Activated CD8-positive, alpha-beta T cell treated with anti-CD3 and anti-CD28 coated beads for 36 hours (primary cell): ENCODE data around the gene IYD. TPM values are rescaled to one million over a fixed set of nuclear protein-coding genes. Genes with fewer than 3 reads are reported as not detected.

Experiments
- ATAC-seq: fragments of 200-7000 bp; cut with Tn5 transposase; one replicate; pipeline ENCODE4 v1.10.0; 2021; ENCODE audit warnings: mild to moderate bottlenecking, moderate library complexity
- CTCF ChIA-PET: fragments of 350-600 bp; sonication (Branson Sonifier 250); formaldehyde crosslinking; loops from one replicate; lab custom pipeline; 2021; ENCODE audit warnings: antibody characterized with exemption; lab: Charles Lee
- POLR2A ChIA-PET: fragments of 350-600 bp; sonication (Branson Sonifier 250); formaldehyde crosslinking; loops from one replicate; lab custom pipeline; 2021; ENCODE audit warnings: antibody characterized with exemption; lab: Charles Lee
- DNase-seq: peaks from one replicate; pipeline ENCODE4 v3.0.0-alpha.2; 2020
- H3K27ac Mint-ChIP-seq: one replicate; pipeline ENCODE4 v1.8.0; 2021; ENCODE audit warnings: mild to moderate bottlenecking, mixed read lengths
- H3K27me3 Mint-ChIP-seq: one replicate; pipeline ENCODE4 v1.8.0; 2021; ENCODE audit warnings: mixed read lengths
- H3K36me3 Mint-ChIP-seq: one replicate; pipeline ENCODE4 v1.8.0; 2021; ENCODE audit warnings: low read depth, mixed read lengths
- H3K4me1 Mint-ChIP-seq: one replicate; pipeline ENCODE4 v1.8.0; 2021; ENCODE audit warnings: low read depth, mixed read lengths
- H3K4me3 Mint-ChIP-seq: one replicate; pipeline ENCODE4 v1.8.0; 2021; ENCODE audit warnings: mild to moderate bottlenecking, moderate library complexity, mixed read lengths
- H3K9me3 Mint-ChIP-seq: one replicate; pipeline ENCODE4 v1.8.0; 2021; ENCODE audit warnings: mixed read lengths
- CTCF ChIP-seq: fragments of 200-600 bp; IDR thresholded peaks from one replicate; pipeline ENCODE4 v1.8.0; 2022; ENCODE audit warnings: antibody characterized with exemption, mild to moderate bottlenecking
- intact Hi-C: fragments of 100-400 bp; cut with micrococcal nuclease; formaldehyde crosslinking; loops from one replicate; pipeline ENCODE4 v1.10.0; 2022
- total RNA-seq, 2 experiments: library from RNA; stranded (reverse); gene quantifications; one replicate each; pipeline ENCODE4 v1.2.3, GENCODE V29; 2021

Gene IYD
- total RNA-seq, 2 experiments from 2014 or later: not detected

DNA sequence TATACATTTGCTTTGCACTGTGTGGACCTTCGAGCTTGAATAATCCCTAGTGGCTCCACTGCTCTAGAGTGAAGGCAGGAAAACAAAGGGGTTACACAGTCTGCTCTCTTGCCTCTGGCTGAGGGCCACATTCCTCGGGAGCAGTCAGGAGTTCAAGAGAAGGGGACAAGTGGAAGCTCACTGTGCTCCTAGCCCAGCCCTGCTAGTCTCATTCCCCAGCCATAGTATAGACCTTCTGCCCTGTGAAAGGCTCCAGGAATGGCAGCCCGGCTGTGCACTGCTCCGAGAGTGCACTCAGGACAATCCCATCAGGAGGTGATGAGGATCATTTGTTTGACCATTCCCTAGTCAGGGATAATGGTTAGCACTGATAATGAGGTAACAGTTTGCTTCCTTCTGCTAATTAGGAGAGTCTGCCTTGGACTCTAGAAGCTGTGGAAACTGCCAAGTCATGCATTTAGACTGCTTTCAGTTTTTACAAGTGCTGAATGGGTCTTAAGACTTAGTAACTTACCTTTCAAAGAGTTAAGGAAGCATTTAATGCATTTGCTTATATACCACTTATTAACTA is 8.5 kb downstream of the IYD start:
- Mint-ChIP-seq H3K4me1 (no peaks in the 10 kb centered on the region), H3K36me3 (no peaks in the 10 kb centered on the region), H3K27ac (no peak overlapping the region), H3K4me3 (no peak overlapping the region), H3K9me3 (no peaks in the 10 kb centered on the region), H3K27me3 (peaks cover 15% of the 10 kb centered on the region)
- no peak for TF ChIP-seq CTCF
- ATAC-seq (no peak), DNase-seq (no peak)
- POLR2A ChIA-PET: no interaction called here
- CTCF ChIA-PET: interaction anchor here (1.0 kb wide), 1 partner anchor 18 kb away, joined by 3 read pairs; no protein-coding TSS in a partner anchor
- intact Hi-C loops: no loop called here

GRCh38 chr6:150380256-150380655 is 11.4 kb downstream of the IYD start:
- Mint-ChIP-seq H3K36me3 (no peaks in the 10 kb centered on the region), H3K27ac (no peak overlapping the region), H3K27me3 (peaks cover 16% of the 10 kb centered on the region), H3K9me3 (no peaks in the 10 kb centered on the region), H3K4me1 (no peaks in the 10 kb centered on the region), H3K4me3 (no peak overlapping the region)
- intact Hi-C loops: no loop called here
- POLR2A ChIA-PET: interaction anchor here (1.0 kb wide), 1 partner anchor 14 kb away, joined by 3 read pairs; no protein-coding TSS in a partner anchor
- CTCF ChIA-PET: no interaction called here
- ATAC-seq: no peak
- DNase-seq: no peak
- no peak for TF ChIP-seq CTCF

DNA sequence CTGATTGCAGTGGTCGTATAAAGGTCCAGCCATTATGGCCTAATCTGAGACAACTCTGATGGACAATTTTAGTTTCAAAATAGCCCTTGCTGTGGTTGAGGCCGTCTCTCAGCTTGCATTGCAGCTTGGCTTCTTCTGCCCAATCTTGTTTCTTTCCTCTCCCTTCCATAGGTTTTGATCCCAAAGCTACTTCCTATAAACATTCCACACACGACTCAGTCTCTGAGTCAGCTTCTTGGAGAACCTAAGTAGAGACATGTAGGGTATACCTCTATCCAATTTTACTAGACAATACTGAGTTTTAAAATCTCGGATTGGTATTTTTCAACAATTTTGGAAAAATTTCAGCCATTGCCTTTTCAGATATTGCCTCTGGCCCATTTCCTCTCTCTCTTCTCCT is 13.4 kb downstream of the IYD start:
- Mint-ChIP-seq H3K4me3 (no peak overlapping the region), H3K27ac (no peak overlapping the region), H3K27me3 (peaks cover 14% of the 10 kb centered on the region), H3K4me1 (no peaks in the 10 kb centered on the region), H3K36me3 (no peaks in the 10 kb centered on the region), H3K9me3 (no peaks in the 10 kb centered on the region)
- ChIA-PET POLR2A (no interaction called here), CTCF (no interaction called here)
- TF ChIP-seq CTCF: no peak
- DNase-seq (no peak), ATAC-seq (no peak)
- intact Hi-C loops: no loop called here

DNA sequence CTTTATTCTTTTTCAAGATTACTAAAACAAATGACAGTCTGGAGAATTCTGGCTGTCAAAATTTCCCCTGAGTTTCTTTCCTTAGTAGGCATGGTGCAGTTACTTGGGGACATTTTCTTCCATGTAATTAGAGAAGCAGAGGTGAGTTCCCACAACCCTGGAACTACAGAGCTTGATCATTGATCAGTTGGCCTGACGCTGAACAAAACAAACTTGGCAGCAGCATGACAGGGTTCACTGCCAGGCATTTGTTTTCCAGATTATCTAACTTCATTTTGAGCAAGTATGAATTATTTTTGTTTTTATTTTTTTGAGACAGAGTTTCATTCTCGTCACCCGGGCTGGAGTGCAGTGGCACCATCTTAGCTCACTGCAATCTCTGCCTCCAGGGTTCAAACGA is 22.6 kb downstream of the IYD start:
- no peak overlapping the region for H3K27ac Mint-ChIP-seq
- DNase-seq: no peak
- H3K4me1 Mint-ChIP-seq: no peaks in the 10 kb centered on the region
- H3K36me3 Mint-ChIP-seq: no peaks in the 10 kb centered on the region
- no peak overlapping the region for H3K4me3 Mint-ChIP-seq
- POLR2A ChIA-PET: no interaction called here
- no peak for TF ChIP-seq CTCF
- peaks cover 16% of the 10 kb centered on the region for H3K27me3 Mint-ChIP-seq
- CTCF ChIA-PET: no interaction called here
- no peaks in the 10 kb centered on the region for H3K9me3 Mint-ChIP-seq
- intact Hi-C loops: no loop called here
- ATAC-seq: no peak

- Mint-ChIP-seq H3K9me3 (no peaks in the 10 kb centered on the region), H3K27ac (no peak overlapping the region), H3K36me3 (no peaks in the 10 kb centered on the region), H3K4me1 (no peaks in the 10 kb centered on the region), H3K27me3 (peaks cover 16% of the 10 kb centered on the region), H3K4me3 (no peak overlapping the region)
- no peak for DNase-seq
- intact Hi-C loops: no loop called here
- ChIA-PET CTCF (interaction anchor here (0.7 to 1.4 kb wide), 2 partner anchors 100 to 937 kb away, joined by 3 read pairs; no protein-coding TSS in a partner anchor), POLR2A (no interaction called here)
- no peak for ATAC-seq
- TF ChIP-seq CTCF: no peak
These were observed 23.1 kb downstream of the IYD start for GRCh38 chr6:150391890-150392289.
